HG03196 (cell line): Measurements from ENCODE around the gene PRR23E.

Experiments
- ATAC-seq: cut with Tn5 transposase; IDR thresholded peaks from one replicate; pipeline ENCODE4 v1.9.1; 2021; ENCODE audit not compliant: unreplicated experiment

PRR23E gene

GRCh38 chr3:127222163-127222562 is 29.2 kb downstream of the PRR23E start:
- no peak for ATAC-seq

GRCh38 chr3:127222664-127223063 is 29.7 kb downstream of the PRR23E start:
- ATAC-seq, result no peak

GRCh38 chr3:127224118-127224517 is 31.2 kb downstream of the PRR23E start:
- ATAC-seq, result no peak

GRCh38 chr3:127226457-127226856 is 33.5 kb downstream of the PRR23E start:
- no peak for ATAC-seq

GRCh38 chr3:127226946-127227842 is 34.3 kb downstream of the PRR23E start:
- ATAC-seq, result no peak

- no peak for ATAC-seq
Measured at GRCh38 chr3:127228866-127229265, 35.9 kb downstream of the PRR23E start.

- no peak for ATAC-seq
Measured at GRCh38 chr3:127233371-127233770, 40.4 kb downstream of the PRR23E start.

- no peak for ATAC-seq
Measured at GRCh38 chr3:127234778-127235177, 41.8 kb downstream of the PRR23E start.

GRCh38 chr3:127235706-127236105 is 42.8 kb downstream of the PRR23E start:
- ATAC-seq, result no peak

- ATAC-seq, result no peak
Measured at GRCh38 chr3:127237835-127238234, 44.9 kb downstream of the PRR23E start.

- no peak for ATAC-seq
Measured at GRCh38 chr3:127238602-127239001, 45.7 kb downstream of the PRR23E start.

- no peak for ATAC-seq
Measured at GRCh38 chr3:127247292-127247691, 54.4 kb downstream of the PRR23E start.
